Vagina (tissue), 2 donors: ENCODE results near the gene FOXF2. TPM values are rescaled to one million over a fixed set of nuclear protein-coding genes. Genes with fewer than 3 reads are reported as not detected.

Experiments used
- DNase-seq, 2 donors: peaks; one replicate each; pipeline ENCODE4 v3.0.0-alpha.2; 2017; ENCODE audit errors: extremely low spot score in 2 of 2
- H3K27ac ChIP-seq: fragments of 200-600 bp; sonication (generic); one replicate; pipeline ENCODE4 v1.5.1; 2019
- H3K27me3 ChIP-seq: fragments of 200-600 bp; sonication (generic); one replicate; pipeline ENCODE4 v1.5.1; 2019
- H3K36me3 ChIP-seq, 2 donors: fragments of 200-600 bp; sonication (generic); one replicate each; pipeline ENCODE4 v1.5.1; 2017 to 2019
- H3K4me1 ChIP-seq: fragments of 200-600 bp; sonication (generic); one replicate; pipeline ENCODE4 v1.5.1; 2019
- H3K4me3 ChIP-seq, 2 donors: fragments of 200-600 bp; sonication (generic); 1 replicate in 1 of 2; 2 replicates in 1 of 2; pipeline ENCODE4 v1.5.1; 2016 to 2019
- H3K9me3 ChIP-seq: fragments of 200-600 bp; sonication (generic); one replicate; pipeline ENCODE4 v1.5.1; 2019
- POLR2A ChIP-seq, 2 donors: fragments of 450-650 bp; IDR thresholded peaks; one replicate each; pipeline ENCODE4 v1.6.1; 2017; ENCODE audit warnings: antibody characterized with exemption in 2 of 2, mild to moderate bottlenecking in 2 of 2, moderate library complexity in 2 of 2
- POLR2AphosphoS5 ChIP-seq, 2 donors: sonication (generic); formaldehyde crosslinking; IDR thresholded peaks; one replicate each; pipeline ENCODE4 v1.9.0; 2017; ENCODE audit warnings: antibody characterized with exemption in 2 of 2, mild to moderate bottlenecking in 2 of 2, low read depth in 1 of 2; ENCODE audit not compliant: insufficient read depth in 1 of 2
- intact Hi-C: fragments of 100-400 bp; cut with DNase I; formaldehyde crosslinking; loops from one replicate; pipeline ENCODE4 v1.15.1; 2023
- total RNA-seq: library from RNA; depleted of rRNA; stranded (reverse); fragments of >200 nt; gene quantifications from one replicate; pipeline ENCODE4 v1.2.3, GENCODE V29; 2016
- TF ChIP-seq, protein P1 (sequence below), 3 experiments: fragments of 450-650 bp in 2 of 3; fragments of 200-600 bp in 1 of 3; sonication (generic) in 1 of 3; IDR thresholded peaks; one replicate each; pipeline ENCODE4 v1.5.1; 2017 to 2019; ENCODE audit warnings: antibody characterized with exemption in 3 of 3, mild to moderate bottlenecking in 2 of 3, moderate library complexity in 2 of 3

FOXF2 gene
- total RNA-seq, 1 donor from 2014 or later, result 1.2 TPM

DNA sequence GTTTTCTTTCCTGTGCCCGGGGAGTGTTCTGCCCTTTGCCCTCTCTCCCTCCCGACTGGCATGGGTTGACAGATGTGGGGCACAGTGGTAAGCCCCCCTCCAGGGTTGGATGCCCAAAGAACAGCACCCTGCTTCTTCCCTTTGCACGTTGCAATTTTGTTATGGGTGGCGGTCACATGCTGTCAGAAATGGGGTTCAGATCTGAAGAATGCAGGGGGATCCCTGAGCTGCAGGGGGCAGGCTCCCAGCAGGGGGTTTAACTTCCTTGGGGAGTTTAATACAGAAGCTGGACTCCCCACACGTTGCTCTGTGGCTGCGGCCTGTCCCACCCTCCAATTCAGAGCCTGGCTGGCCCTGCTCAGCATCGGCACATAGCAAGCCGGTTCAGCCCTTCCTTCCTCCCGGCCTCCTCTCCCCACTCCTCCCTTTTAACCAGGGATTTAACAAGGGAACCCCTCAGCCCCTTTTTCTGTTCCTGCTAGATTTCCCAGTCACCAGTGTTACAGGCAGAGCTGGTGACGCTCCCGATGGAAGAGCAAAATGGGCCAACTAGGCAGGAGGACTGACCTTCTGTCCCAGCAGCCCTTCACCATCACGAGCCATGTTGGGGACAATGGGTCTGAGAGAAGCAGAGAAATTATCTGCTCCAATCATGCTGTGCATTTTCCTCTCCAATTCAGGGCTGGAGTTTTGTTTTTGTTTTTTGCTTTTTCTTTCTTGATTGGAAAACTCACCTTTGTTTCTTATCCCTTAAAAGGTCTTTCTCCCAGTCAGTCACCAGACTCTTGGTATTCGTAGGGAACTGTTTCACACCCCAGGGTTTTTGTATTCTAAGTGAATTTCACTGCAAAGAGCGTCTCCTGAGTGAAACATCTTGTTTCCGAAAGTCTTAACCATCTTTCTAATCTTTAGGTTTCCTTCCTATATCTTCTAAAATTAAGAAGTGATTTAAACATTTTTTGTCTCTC is 6.8 kb downstream of the FOXF2 start:
- H3K36me3 ChIP-seq, result no peaks in the 10 kb centered on the region
- H3K27ac ChIP-seq, result no peak overlapping the region
- no peak overlapping the region for H3K4me3 ChIP-seq
- no peak for TF ChIP-seq POLR2A (IDR thresholded peaks at IDR 0.05)
- TF ChIP-seq POLR2AphosphoS5 (IDR thresholded peaks at IDR 0.05; ENCODE audit: insufficient read depth in 1 of 2, low read depth in 1 of 2), result no peak
- TF ChIP-seq, protein P1, sequence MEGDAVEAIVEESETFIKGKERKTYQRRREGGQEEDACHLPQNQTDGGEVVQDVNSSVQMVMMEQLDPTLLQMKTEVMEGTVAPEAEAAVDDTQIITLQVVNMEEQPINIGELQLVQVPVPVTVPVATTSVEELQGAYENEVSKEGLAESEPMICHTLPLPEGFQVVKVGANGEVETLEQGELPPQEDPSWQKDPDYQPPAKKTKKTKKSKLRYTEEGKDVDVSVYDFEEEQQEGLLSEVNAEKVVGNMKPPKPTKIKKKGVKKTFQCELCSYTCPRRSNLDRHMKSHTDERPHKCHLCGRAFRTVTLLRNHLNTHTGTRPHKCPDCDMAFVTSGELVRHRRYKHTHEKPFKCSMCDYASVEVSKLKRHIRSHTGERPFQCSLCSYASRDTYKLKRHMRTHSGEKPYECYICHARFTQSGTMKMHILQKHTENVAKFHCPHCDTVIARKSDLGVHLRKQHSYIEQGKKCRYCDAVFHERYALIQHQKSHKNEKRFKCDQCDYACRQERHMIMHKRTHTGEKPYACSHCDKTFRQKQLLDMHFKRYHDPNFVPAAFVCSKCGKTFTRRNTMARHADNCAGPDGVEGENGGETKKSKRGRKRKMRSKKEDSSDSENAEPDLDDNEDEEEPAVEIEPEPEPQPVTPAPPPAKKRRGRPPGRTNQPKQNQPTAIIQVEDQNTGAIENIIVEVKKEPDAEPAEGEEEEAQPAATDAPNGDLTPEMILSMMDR (IDR thresholded peaks at IDR 0.05), result no peak
- DNase-seq, result no peak
- H3K9me3 ChIP-seq, result no peaks in the 10 kb centered on the region
- intact Hi-C loops, result loop anchor here (10.0 kb wide), 1 partner anchor 801 kb away; no protein-coding TSS in a partner anchor
- peaks cover 15% of the 10 kb centered on the region for H3K4me1 ChIP-seq
- H3K27me3 ChIP-seq, result peaks cover 14% of the 10 kb centered on the region

DNA sequence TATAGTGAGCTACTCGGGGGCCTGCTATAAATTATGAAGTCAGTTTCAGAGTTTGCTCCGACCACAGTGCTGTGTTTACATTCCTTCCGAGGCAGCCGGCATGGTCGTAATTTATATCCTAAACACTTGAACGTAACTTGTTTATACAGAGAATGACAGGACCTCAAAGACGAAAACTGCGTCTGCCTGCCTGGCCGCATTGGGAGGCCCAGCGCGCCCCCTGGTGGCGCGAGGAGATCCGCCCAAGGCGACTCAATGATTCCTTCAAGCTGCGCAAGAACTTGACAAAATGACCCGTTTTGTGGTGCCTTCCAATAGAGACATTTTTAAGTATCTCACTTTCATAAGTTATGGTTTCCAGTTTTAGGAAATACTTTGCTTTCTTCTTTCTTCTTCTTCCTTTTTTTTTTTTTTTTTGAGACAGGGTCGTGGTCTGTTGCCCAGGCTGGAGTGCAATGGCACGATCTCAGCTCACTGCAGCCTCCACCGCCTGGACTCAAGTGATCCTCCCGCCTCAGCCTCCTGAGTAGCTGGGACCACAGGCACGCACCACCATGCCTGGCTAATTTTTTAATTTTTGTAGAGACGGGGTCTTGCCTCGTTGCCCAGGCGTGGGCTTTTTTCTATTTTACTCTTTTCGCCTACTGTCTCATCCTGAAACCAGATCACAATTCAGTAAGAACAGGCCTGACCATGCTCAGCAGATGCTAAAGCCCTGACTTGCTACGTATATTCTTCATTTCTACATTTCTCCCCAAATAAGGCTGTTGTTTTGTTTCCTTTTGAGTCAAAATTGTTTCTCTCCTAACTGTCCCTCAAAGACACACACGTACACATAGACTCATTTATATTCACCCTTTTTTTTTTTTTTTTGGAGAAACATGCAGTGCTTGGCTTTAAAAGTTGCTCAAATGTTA is 7.8 kb downstream of the FOXF2 start:
- H3K4me1 ChIP-seq, result peaks cover 15% of the 10 kb centered on the region
- DNase-seq, result no peak
- no peak overlapping the region for H3K4me3 ChIP-seq
- no peak overlapping the region for H3K27ac ChIP-seq
- intact Hi-C loops, result loop anchor here (10.0 kb wide), 1 partner anchor 802 kb away; no protein-coding TSS in a partner anchor
- TF ChIP-seq POLR2A (IDR thresholded peaks at IDR 0.05) (no peak), POLR2AphosphoS5 (IDR thresholded peaks at IDR 0.05; ENCODE audit: insufficient read depth in 1 of 2, low read depth in 1 of 2) (no peak)
- TF ChIP-seq, protein P1 (IDR thresholded peaks at IDR 0.05), result peak; percentile 72 to 95 (median 78)
- H3K9me3 ChIP-seq, result no peaks in the 10 kb centered on the region
- no peaks in the 10 kb centered on the region for H3K36me3 ChIP-seq
- peaks cover 14% of the 10 kb centered on the region for H3K27me3 ChIP-seq

DNA sequence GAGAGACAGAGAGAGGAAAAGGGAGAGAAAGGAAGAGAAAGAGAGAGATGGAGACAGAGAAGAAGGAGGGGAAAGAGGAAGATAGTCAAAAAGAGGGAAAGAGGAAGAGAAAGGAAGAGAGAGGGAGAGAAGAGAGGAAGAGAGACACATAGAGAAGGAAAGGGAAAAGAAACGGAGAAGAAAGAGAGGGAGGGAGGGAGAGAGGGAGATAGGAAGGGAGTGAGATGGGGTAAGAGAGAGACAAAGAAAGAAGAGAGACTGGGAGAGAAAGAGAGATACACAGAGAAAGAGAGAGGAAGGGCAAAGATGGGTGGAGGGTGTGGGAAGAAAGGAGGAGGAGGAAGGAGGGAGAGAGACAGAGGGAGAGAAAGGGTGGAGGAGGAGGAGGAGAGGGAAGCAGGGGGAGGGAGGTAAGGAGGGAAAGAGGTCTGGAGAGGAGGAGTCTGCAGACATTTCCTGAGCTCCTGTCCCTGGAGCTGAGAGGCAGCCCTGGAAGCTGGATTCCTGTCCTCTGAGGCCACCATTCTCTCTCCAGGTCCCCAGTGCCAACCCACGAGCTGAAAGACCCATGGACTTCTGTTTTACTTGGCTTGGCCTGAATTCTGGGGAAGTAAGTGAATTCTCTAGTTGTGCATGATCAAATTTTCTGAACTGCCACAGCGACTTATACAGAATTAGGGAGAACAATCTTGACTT is 9.9 kb downstream of the FOXF2 start:
- no peaks in the 10 kb centered on the region for H3K4me1 ChIP-seq
- intact Hi-C loops, result loop anchor here (10.0 kb wide), 1 partner anchor 804 kb away; no protein-coding TSS in a partner anchor
- H3K4me3 ChIP-seq, result no peak overlapping the region
- no peak for DNase-seq
- H3K27me3 ChIP-seq, result peaks cover 8% of the 10 kb centered on the region
- no peak for TF ChIP-seq POLR2A (IDR thresholded peaks at IDR 0.05)
- TF ChIP-seq, protein P1 (IDR thresholded peaks at IDR 0.05), result no peak
- TF ChIP-seq POLR2AphosphoS5 (IDR thresholded peaks at IDR 0.05; ENCODE audit: insufficient read depth in 1 of 2, low read depth in 1 of 2), result no peak
- no peaks in the 10 kb centered on the region for H3K9me3 ChIP-seq
- H3K36me3 ChIP-seq, result no peaks in the 10 kb centered on the region
- H3K27ac ChIP-seq, result no peak overlapping the region

DNA sequence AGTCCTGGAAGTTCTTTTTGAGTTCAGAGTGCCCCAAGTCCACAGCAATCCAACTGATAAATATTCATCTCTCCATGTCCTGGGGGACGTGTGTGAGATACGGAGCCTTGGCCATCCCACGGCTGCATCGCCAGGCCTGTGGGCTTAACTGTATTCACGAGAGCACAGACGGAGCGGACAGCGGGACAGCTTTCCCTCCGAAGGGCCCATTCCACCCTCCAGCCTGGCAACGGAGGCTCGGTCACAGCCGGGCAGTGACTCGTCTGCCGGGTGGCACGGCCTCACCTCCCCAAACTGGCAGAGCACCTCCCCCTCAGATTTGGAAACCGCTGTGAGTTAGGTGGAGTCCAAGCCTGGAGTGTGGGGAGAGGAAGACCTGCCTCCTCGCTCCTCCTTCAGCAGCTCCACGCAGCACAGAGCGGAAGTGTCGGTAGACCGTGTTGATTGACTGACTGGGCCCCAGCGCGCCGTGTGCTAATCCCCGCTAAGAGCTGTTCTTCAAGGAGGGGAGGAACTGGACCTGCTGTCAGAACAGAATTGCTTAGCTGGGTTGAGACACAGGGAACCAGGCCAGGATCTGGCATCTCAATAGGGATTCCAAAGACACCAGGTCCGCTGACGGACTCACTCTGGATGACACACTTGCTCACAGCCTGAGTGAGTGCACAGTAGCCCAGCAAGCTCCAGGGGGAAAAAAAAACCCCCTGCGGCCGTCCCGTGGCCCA is 10.9 kb downstream of the FOXF2 start:
- H3K4me3 ChIP-seq, result no peak overlapping the region
- no peak overlapping the region for H3K27ac ChIP-seq
- intact Hi-C loops, result no loop called here
- DNase-seq, result no peak
- no peak for TF ChIP-seq POLR2AphosphoS5 (IDR thresholded peaks at IDR 0.05; ENCODE audit: insufficient read depth in 1 of 2, low read depth in 1 of 2)
- TF ChIP-seq, protein P1 (IDR thresholded peaks at IDR 0.05), result no peak
- TF ChIP-seq POLR2A (IDR thresholded peaks at IDR 0.05), result no peak
- no peaks in the 10 kb centered on the region for H3K4me1 ChIP-seq
- H3K27me3 ChIP-seq, result no peaks in the 10 kb centered on the region
- no peaks in the 10 kb centered on the region for H3K36me3 ChIP-seq
- H3K9me3 ChIP-seq, result no peaks in the 10 kb centered on the region
